K562 (cell line): Measurements from ENCODE around the gene PDE6D. TPM values are rescaled to one million over a fixed set of nuclear protein-coding genes. Genes with fewer than 3 reads are reported as not detected.

Source experiments
- BHLHE40 ChIP-seq: IDR thresholded peaks from 2 replicates; pipeline ENCODE4 v1.6.1; 2011; ENCODE audit warnings: low read length, improper control_type of control experiment
- GABPA ChIP-seq: fragments of 200-800 bp; sonication (Bioruptor generic); conservative IDR thresholded peaks from 2 replicates; pipeline ENCODE4 v1.6.1; 2016; ENCODE audit warnings: low read depth, missing genetic modification characterization, missing compliant biosample characterization
- HMGXB4 ChIP-seq: sonication (generic); formaldehyde crosslinking; IDR thresholded peaks from 2 replicates; pipeline ENCODE4 v1.8.1; 2023; ENCODE audit warnings: mild to moderate bottlenecking, missing genetic modification reagents
- MED1 ChIP-seq: sonication (generic); formaldehyde crosslinking; IDR thresholded peaks from 2 replicates; pipeline ENCODE4 v1.8.1; 2023; ENCODE audit warnings: missing genetic modification reagents, borderline replicate concordance
- MTA3 ChIP-seq: fragments of 450-650 bp; formaldehyde crosslinking; IDR thresholded peaks from 2 replicates; pipeline ENCODE4 v1.6.1; 2017; ENCODE audit warnings: mild to moderate bottlenecking, borderline replicate concordance
- POLR3G ChIP-seq: IDR thresholded peaks from 2 replicates; pipeline ENCODE4 v1.6.1; 2011; ENCODE audit not compliant: insufficient read length, insufficient replicate concordance; ENCODE audit errors: extremely low read depth
- RAD21 ChIP-seq, 2 experiments: fragments of 250-450 bp in 1 of 2; fragments of 450-650 bp in 1 of 2; sonication (Bioruptor Pico) in 1 of 2; formaldehyde crosslinking in 1 of 2; IDR thresholded peaks in 1 of 2; conservative IDR thresholded peaks in 1 of 2; 2 replicates each; pipeline versions ENCODE4 v1.4.0 to v1.8.0; 2020 to 2022; ENCODE audit warnings: mild to moderate bottlenecking in 2 of 2, moderate library complexity in 1 of 2
- RCOR1 ChIP-seq, 2 experiments: IDR thresholded peaks; 2 replicates each; pipeline ENCODE4 v1.6.1; 2012; ENCODE audit warnings: low read depth in 2 of 2, low read length in 2 of 2, borderline replicate concordance in 1 of 2, improper control_type of control experiment in 1 of 2
- ZBTB8A ChIP-seq: fragments of 450-650 bp; IDR thresholded peaks from 2 replicates; pipeline ENCODE4 v1.6.1; 2018; ENCODE audit warnings: mild to moderate bottlenecking, moderate library complexity; ENCODE audit not compliant: partially characterized antibody
- ZNF316 ChIP-seq: fragments of 450-650 bp; IDR thresholded peaks from 2 replicates; pipeline ENCODE4 v1.6.1; 2016
- polyA plus RNA-seq, 8 experiments: library from polyadenylated mRNA; depleted of rRNA in 4 of 8; stranded (reverse) in 5 of 8; unstranded in 3 of 8; fragments of >200 nt; fragmentation: Nextera tagmentation in 2 of 8; fragmentation: Illumina TruSeq in 1 of 8; extraction: Ambion mirVana in 2 of 8; extraction: Trizol in 1 of 8; gene quantifications; 2 replicates each; pipeline versions ENCODE4 v1.2.1 to v1.2.3, GENCODE V29; 2011 to 2014; ENCODE audit warnings: inconsistent platforms in 1 of 8, missing spikeins in 1 of 8
- total RNA-seq, 7 experiments: library from RNA; depleted of rRNA in 6 of 7; stranded (reverse); fragments of >200 nt in 6 of 7; fragmentation: Illumina TruSeq in 2 of 7; extraction: Trizol in 2 of 7; gene quantifications; 2 replicates each; pipeline versions ENCODE4 v1.2.1 to v1.2.3, GENCODE V29; 2011 to 2021; ENCODE audit warnings: low replicate concordance in 1 of 7
- TF ChIP-seq, protein P1 (sequence below): fragments of 200-600 bp; sonication (generic); IDR thresholded peaks from one replicate; pipeline ENCODE4 v1.6.1; 2012; ENCODE audit warnings: mild to moderate bottlenecking, low read depth, low read length, inconsistent platforms
- TF ChIP-seq, protein P2 (sequence below): fragments of 200-800 bp; sonication (Bioruptor generic); IDR thresholded peaks from 2 replicates; pipeline ENCODE4 v1.6.1; 2017; ENCODE audit warnings: missing genetic modification characterization, missing compliant biosample characterization

PDE6D gene
- total and polyA plus RNA-seq, 9 of the 15 experiments (the other 6 are each of a cell fraction or from before 2014, with no cell fraction given), result 0.65 to 11.6 (median 7.0) TPM

DNA sequence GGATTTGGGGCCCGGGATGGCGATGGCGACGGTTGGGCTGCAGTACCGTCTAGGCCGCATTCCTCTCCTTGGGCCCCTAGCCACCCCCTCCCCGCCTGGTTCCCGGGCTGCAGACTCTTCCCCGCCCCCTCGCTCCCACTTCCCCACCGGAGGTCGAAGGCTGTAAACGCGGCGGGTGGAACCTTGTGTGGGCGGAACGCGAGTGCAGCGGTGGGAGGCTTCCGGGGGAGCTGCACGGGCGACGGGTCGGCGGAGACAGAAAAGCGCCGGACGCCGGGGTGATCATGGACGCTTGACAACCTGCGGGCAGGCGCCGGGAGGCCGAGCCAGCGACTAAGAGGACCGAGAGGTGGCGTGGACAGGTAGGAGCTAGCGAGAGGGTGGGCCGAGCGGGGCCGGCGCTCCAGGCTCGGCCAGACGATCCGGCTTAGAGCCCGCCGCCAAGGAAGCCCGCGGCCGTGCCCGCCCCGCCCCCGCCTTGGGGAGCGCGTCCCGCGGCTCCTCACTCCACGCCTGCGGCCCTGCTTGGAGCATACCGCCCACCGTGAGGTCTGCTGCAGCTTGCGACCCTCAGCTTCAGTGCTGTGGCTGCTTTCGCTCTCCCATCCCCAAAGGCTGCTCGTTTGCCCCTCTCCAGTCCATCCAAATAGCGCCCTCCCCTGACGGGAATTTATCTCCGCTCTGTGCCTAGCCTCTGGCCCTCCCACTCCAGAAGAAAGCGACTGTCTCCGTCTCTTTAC is 5.3 kb upstream of the PDE6D start, which contains the start of gene COPS7B (continued):
- TF ChIP-seq, protein P1, sequence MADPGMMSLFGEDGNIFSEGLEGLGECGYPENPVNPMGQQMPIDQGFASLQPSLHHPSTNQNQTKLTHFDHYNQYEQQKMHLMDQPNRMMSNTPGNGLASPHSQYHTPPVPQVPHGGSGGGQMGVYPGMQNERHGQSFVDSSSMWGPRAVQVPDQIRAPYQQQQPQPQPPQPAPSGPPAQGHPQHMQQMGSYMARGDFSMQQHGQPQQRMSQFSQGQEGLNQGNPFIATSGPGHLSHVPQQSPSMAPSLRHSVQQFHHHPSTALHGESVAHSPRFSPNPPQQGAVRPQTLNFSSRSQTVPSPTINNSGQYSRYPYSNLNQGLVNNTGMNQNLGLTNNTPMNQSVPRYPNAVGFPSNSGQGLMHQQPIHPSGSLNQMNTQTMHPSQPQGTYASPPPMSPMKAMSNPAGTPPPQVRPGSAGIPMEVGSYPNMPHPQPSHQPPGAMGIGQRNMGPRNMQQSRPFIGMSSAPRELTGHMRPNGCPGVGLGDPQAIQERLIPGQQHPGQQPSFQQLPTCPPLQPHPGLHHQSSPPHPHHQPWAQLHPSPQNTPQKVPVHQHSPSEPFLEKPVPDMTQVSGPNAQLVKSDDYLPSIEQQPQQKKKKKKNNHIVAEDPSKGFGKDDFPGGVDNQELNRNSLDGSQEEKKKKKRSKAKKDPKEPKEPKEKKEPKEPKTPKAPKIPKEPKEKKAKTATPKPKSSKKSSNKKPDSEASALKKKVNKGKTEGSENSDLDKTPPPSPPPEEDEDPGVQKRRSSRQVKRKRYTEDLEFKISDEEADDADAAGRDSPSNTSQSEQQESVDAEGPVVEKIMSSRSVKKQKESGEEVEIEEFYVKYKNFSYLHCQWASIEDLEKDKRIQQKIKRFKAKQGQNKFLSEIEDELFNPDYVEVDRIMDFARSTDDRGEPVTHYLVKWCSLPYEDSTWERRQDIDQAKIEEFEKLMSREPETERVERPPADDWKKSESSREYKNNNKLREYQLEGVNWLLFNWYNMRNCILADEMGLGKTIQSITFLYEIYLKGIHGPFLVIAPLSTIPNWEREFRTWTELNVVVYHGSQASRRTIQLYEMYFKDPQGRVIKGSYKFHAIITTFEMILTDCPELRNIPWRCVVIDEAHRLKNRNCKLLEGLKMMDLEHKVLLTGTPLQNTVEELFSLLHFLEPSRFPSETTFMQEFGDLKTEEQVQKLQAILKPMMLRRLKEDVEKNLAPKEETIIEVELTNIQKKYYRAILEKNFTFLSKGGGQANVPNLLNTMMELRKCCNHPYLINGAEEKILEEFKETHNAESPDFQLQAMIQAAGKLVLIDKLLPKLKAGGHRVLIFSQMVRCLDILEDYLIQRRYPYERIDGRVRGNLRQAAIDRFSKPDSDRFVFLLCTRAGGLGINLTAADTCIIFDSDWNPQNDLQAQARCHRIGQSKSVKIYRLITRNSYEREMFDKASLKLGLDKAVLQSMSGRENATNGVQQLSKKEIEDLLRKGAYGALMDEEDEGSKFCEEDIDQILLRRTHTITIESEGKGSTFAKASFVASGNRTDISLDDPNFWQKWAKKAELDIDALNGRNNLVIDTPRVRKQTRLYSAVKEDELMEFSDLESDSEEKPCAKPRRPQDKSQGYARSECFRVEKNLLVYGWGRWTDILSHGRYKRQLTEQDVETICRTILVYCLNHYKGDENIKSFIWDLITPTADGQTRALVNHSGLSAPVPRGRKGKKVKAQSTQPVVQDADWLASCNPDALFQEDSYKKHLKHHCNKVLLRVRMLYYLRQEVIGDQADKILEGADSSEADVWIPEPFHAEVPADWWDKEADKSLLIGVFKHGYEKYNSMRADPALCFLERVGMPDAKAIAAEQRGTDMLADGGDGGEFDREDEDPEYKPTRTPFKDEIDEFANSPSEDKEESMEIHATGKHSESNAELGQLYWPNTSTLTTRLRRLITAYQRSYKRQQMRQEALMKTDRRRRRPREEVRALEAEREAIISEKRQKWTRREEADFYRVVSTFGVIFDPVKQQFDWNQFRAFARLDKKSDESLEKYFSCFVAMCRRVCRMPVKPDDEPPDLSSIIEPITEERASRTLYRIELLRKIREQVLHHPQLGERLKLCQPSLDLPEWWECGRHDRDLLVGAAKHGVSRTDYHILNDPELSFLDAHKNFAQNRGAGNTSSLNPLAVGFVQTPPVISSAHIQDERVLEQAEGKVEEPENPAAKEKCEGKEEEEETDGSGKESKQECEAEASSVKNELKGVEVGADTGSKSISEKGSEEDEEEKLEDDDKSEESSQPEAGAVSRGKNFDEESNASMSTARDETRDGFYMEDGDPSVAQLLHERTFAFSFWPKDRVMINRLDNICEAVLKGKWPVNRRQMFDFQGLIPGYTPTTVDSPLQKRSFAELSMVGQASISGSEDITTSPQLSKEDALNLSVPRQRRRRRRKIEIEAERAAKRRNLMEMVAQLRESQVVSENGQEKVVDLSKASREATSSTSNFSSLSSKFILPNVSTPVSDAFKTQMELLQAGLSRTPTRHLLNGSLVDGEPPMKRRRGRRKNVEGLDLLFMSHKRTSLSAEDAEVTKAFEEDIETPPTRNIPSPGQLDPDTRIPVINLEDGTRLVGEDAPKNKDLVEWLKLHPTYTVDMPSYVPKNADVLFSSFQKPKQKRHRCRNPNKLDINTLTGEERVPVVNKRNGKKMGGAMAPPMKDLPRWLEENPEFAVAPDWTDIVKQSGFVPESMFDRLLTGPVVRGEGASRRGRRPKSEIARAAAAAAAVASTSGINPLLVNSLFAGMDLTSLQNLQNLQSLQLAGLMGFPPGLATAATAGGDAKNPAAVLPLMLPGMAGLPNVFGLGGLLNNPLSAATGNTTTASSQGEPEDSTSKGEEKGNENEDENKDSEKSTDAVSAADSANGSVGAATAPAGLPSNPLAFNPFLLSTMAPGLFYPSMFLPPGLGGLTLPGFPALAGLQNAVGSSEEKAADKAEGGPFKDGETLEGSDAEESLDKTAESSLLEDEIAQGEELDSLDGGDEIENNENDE, result no peak
- TF ChIP-seq MED1 (CRISPR knock-in tag) (no peak; the same call in 1 of the 2 replicates), HMGXB4 (CRISPR knock-in tag) (0 out of 2 replicates have a peak, but pooled peaks have one; percentile 14), GABPA (tag) (peak; percentile 96), BHLHE40 (peak; percentile 97), RAD21 (CRISPR knock-in tag; conservative IDR thresholded peaks at IDR 0.05 in 1 of 2, IDR thresholded peaks at IDR 0.05 in 1 of 2) (peak in 1 of 2 experiments; percentile 30; a peak in 1 of 4 replicates), RCOR1 (IDR thresholded peaks at IDR 0.05; ENCODE audit: borderline replicate concordance in 1 of 2, low read depth in 2 of 2, low read length in 2 of 2) (peak in 1 of 2 experiments; percentile 44; a peak in 2 of 4 replicates), MTA3 (peak; percentile 67; the same call in 1 of the 2 replicates), POLR3G (no peak), ZNF316 (0 out of 2 replicates have a peak, but pooled peaks have one; percentile 19), ZBTB8A (no peak)
- TF ChIP-seq, protein P2, sequence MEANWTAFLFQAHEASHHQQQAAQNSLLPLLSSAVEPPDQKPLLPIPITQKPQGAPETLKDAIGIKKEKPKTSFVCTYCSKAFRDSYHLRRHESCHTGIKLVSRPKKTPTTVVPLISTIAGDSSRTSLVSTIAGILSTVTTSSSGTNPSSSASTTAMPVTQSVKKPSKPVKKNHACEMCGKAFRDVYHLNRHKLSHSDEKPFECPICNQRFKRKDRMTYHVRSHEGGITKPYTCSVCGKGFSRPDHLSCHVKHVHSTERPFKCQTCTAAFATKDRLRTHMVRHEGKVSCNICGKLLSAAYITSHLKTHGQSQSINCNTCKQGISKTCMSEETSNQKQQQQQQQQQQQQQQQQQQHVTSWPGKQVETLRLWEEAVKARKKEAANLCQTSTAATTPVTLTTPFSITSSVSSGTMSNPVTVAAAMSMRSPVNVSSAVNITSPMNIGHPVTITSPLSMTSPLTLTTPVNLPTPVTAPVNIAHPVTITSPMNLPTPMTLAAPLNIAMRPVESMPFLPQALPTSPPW (CRISPR knock-in tag), result peak; percentile 75
